Measurements from ENCODE around the gene RPRD1A. TPM values are rescaled to one million over a fixed set of nuclear protein-coding genes. Genes with fewer than 3 reads are reported as not detected.
"Not testable (repeated sequence)": the region's sequence is repeated elsewhere in the genome, so short reads cannot be mapped to it uniquely, and the experiment has no call there.

Gene RPRD1A
- total RNA-seq (65.8 and 68.0 TPM in 2 replicates), polyA plus RNA-seq (23.3 and 23.7 TPM in 2 replicates)

DNA sequence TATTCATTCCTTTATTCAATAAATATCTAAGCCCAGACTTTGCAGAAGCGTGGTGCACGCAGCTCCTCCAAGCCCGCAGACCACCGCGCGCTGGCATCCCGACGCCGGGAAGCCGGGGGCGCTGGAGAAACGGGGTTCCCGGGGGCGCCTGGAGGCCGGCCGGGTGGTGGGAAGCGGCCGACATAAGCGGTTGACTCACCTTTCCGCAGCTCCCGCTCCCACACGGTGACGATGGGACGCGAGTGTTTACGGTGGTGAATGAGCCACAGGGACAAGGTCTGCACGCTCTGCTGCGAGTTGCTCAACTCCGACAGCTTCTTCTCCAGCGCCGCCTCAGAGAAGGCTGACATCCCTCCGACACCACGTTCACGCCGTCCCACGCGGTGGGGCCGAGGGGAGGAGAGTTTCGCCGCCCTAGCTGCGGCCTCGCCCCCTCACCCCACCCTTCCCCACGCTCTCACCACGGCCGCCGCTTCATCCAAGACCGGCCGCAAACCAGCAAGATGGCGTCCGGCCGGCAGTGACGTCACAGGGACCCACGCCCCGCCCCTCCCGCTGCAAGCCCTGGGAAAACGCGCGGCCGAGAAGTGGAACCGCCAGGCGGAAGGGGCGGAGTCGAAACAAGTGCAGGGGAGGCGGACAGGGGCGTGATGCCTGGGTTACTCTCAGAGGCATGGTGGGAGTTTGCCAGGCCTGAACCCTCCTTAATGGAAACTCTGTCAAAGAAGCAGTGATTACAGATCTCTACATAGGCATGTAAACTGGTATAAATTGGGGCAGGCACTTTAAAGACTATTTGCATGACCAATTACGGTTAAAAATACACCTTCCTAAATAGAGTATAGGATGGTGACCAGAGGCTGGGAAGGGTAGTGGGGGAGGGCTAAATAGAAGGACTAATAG, at the start of gene RPRD1A:
Gene RPRD1A (minus strand): TSS at position 505 of the 903 bp plus-strand sequence. CDS start 155 bp downstream, at position 350.
- peak within 1 kb of the TSS; percentile 92 for H2AFZ ChIP-seq
- peaks cover 13% of the 10 kb centered on the region for H4K20me1 ChIP-seq (ENCODE audit: insufficient read depth, poor library complexity, severe bottlenecking)
- no peaks in the 10 kb centered on the region for H3K9me3 ChIP-seq (ENCODE audit: low read depth)
- H3K27ac ChIP-seq, result peak within 1 kb of the TSS; percentile 96
- peaks cover 8% of the 10 kb centered on the region for H3K4me1 ChIP-seq (ENCODE audit: insufficient read depth)
- no peaks in the 10 kb centered on the region for H3K27me3 ChIP-seq
- peaks cover 46% of the 10 kb centered on the region for H3K79me2 ChIP-seq
- TF ChIP-seq, protein P1, sequence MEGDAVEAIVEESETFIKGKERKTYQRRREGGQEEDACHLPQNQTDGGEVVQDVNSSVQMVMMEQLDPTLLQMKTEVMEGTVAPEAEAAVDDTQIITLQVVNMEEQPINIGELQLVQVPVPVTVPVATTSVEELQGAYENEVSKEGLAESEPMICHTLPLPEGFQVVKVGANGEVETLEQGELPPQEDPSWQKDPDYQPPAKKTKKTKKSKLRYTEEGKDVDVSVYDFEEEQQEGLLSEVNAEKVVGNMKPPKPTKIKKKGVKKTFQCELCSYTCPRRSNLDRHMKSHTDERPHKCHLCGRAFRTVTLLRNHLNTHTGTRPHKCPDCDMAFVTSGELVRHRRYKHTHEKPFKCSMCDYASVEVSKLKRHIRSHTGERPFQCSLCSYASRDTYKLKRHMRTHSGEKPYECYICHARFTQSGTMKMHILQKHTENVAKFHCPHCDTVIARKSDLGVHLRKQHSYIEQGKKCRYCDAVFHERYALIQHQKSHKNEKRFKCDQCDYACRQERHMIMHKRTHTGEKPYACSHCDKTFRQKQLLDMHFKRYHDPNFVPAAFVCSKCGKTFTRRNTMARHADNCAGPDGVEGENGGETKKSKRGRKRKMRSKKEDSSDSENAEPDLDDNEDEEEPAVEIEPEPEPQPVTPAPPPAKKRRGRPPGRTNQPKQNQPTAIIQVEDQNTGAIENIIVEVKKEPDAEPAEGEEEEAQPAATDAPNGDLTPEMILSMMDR (IDR thresholded peaks at IDR 0.05; ENCODE audit: poor library complexity), result no peak
- TF ChIP-seq EZH2phosphoT487 (IDR thresholded peaks at IDR 0.05; ENCODE audit: low read depth, severe bottlenecking, unreplicated experiment) (no peak), EZH2 (IDR thresholded peaks at IDR 0.05; ENCODE audit: borderline replicate concordance) (no peak)
- WGBS (ENCODE audit: low lambda C conversion rate, missing lambda C conversion rate), result 2% methylated on average over 58 of the region's 66 CpGs
- H3K4me2 ChIP-seq, result peak within 1 kb of the TSS; percentile 81
- H3K4me3 ChIP-seq, result peak within 1 kb of the TSS; percentile 90
- H3K36me3 ChIP-seq (replicated peaks; ENCODE audit: insufficient read depth, low read depth), result no peaks in the 10 kb centered on the region
- DNase-seq (ENCODE audit: low spot score), result peak; percentile 98
- no peaks in the 10 kb centered on the region for H3K9me2 ChIP-seq (replicated peaks; ENCODE audit: insufficient read depth)

DNA sequence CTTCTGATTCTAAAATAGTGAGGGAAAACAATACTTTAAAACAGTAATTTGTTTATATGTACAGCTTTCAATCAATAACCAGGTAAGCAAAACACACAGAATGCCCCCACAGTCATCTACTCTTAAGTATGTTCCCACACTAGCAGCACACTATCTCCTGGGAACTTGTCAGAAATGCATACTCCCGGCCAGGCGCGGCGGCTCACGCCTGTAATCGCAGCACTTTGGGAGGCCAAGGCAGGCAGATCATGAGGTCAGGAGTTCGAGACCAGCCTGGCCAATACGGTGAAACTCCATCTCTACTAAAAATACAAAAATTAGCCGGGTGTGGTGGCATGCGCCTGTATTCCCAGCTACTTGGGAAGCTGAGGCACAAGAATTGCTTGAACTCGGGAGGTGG, 49.4 kb upstream of the RPRD1A start:
- not testable (repeated sequence) for H3K4me3 ChIP-seq; H3K36me3 ChIP-seq (replicated peaks; ENCODE audit: insufficient read depth, low read depth); DNase-seq (ENCODE audit: low spot score); H3K4me1 ChIP-seq (ENCODE audit: insufficient read depth); H3K9me3 ChIP-seq (ENCODE audit: low read depth); H3K4me2 ChIP-seq; H3K9me2 ChIP-seq (replicated peaks; ENCODE audit: insufficient read depth); H3K27me3 ChIP-seq; H2AFZ ChIP-seq; H3K27ac ChIP-seq; H4K20me1 ChIP-seq (ENCODE audit: insufficient read depth, poor library complexity, severe bottlenecking); H3K79me2 ChIP-seq
- WGBS (ENCODE audit: low lambda C conversion rate, missing lambda C conversion rate), result 98% methylated on average over 11 of the region's 11 CpGs

DNA sequence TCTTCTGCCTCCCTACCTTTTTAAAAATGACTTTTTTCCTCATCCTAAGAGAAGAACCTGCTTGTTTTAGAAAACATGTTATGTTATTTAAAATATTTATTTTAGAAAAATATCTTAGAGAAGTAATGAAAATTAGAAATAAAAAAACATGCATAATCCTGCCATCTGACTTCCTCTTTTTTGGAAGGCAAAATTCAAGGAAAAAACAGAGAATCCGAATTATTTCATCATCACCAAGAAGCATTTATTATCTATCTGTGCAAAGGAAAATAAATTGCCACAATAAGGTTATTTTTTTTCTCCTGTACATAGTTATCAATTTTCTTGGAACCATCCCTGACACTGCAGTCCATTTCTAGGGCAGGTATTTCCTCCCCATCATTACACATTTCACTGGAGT, 47.4 kb upstream of the RPRD1A start:
- Histone ChIP-seq H3K4me2 (no peak overlapping the region), H3K9me2 (replicated peaks; ENCODE audit: insufficient read depth) (no peaks in the 10 kb centered on the region), H3K4me1 (ENCODE audit: insufficient read depth) (no peaks in the 10 kb centered on the region), H3K79me2 (no peaks in the 10 kb centered on the region), H3K36me3 (replicated peaks; ENCODE audit: insufficient read depth, low read depth) (no peaks in the 10 kb centered on the region), H3K27me3 (no peaks in the 10 kb centered on the region), H3K9me3 (ENCODE audit: low read depth) (no peaks in the 10 kb centered on the region), H3K4me3 (no peak overlapping the region), H3K27ac (no peak overlapping the region), H4K20me1 (ENCODE audit: insufficient read depth, poor library complexity, severe bottlenecking) (no peaks in the 10 kb centered on the region), H2AFZ (no peak overlapping the region)
- WGBS (ENCODE audit: low lambda C conversion rate, missing lambda C conversion rate), result 92% methylated on average over 1 of the region's 1 CpG
- no peak for DNase-seq (ENCODE audit: low spot score)
- no peak for TF ChIP-seq EZH2 (IDR thresholded peaks at IDR 0.05; ENCODE audit: borderline replicate concordance)
- no peak for TF ChIP-seq EZH2phosphoT487 (IDR thresholded peaks at IDR 0.05; ENCODE audit: low read depth, severe bottlenecking, unreplicated experiment)
- TF ChIP-seq, protein P1 (IDR thresholded peaks at IDR 0.05; ENCODE audit: poor library complexity), result no peak

- no peak for DNase-seq (ENCODE audit: low spot score)
- Histone ChIP-seq H3K4me3 (no peak overlapping the region), H3K36me3 (replicated peaks; ENCODE audit: insufficient read depth, low read depth) (no peaks in the 10 kb centered on the region), H3K9me2 (replicated peaks; ENCODE audit: insufficient read depth) (no peaks in the 10 kb centered on the region), H3K27me3 (no peaks in the 10 kb centered on the region), H2AFZ (no peak overlapping the region), H3K4me1 (ENCODE audit: insufficient read depth) (no peaks in the 10 kb centered on the region), H3K27ac (no peak overlapping the region), H3K9me3 (ENCODE audit: low read depth) (no peaks in the 10 kb centered on the region), H3K4me2 (no peak overlapping the region), H3K79me2 (no peaks in the 10 kb centered on the region), H4K20me1 (ENCODE audit: insufficient read depth, poor library complexity, severe bottlenecking) (no peaks in the 10 kb centered on the region)
- WGBS (ENCODE audit: low lambda C conversion rate, missing lambda C conversion rate), result 83% methylated on average over 4 of the region's 4 CpGs
- TF ChIP-seq, protein P1 (IDR thresholded peaks at IDR 0.05; ENCODE audit: poor library complexity), result no peak
- TF ChIP-seq EZH2 (IDR thresholded peaks at IDR 0.05; ENCODE audit: borderline replicate concordance), result no peak
- TF ChIP-seq EZH2phosphoT487 (IDR thresholded peaks at IDR 0.05; ENCODE audit: low read depth, severe bottlenecking, unreplicated experiment), result no peak
These were observed 46.9 kb upstream of the RPRD1A start for GRCh38 chr18:36114251-36114650.

All from hepatocyte (in vitro differentiated cells).